GM21367 (cell line): ENCODE results near the gene PFKFB4.
"Not testable (repeated sequence)": the region's sequence is repeated elsewhere in the genome, so short reads cannot be mapped to it uniquely, and the experiment has no call there.

Experiments used
- ATAC-seq: cut with Tn5 transposase; IDR thresholded peaks from one replicate; pipeline ENCODE4 v1.9.1; 2021; ENCODE audit not compliant: unreplicated experiment

The PFKFB4 gene

GRCh38 chr3:48535578-48535977 lies 21.0 kb downstream of the PFKFB4 start:
- no peak for ATAC-seq

- no peak for ATAC-seq
These were observed 23.6 kb downstream of the PFKFB4 start for GRCh38 chr3:48532977-48533337.

GRCh38 chr3:48532271-48532976 lies 24.2 kb downstream of the PFKFB4 start:
- no peak for ATAC-seq

GRCh38 chr3:48530701-48531100 lies 25.9 kb downstream of the PFKFB4 start:
- not testable (repeated sequence) for ATAC-seq

- no peak for ATAC-seq
These were observed 27.8 kb downstream of the PFKFB4 start for GRCh38 chr3:48528754-48529153.

GRCh38 chr3:48528048-48528447 lies 28.6 kb downstream of the PFKFB4 start:
- ATAC-seq: no peak

- no peak for ATAC-seq
These were observed 31.6 kb downstream of the PFKFB4 start for GRCh38 chr3:48524970-48525369.

- ATAC-seq: no peak
These were observed 35.0 kb downstream of the PFKFB4 start for GRCh38 chr3:48521635-48522034.

GRCh38 chr3:48519277-48519643 lies 37.3 kb downstream of the PFKFB4 start:
- ATAC-seq: no peak

GRCh38 chr3:48518638-48519276 lies 37.8 kb downstream of the PFKFB4 start:
- no peak for ATAC-seq

- no peak for ATAC-seq
These were observed 38.5 kb downstream of the PFKFB4 start for GRCh38 chr3:48518069-48518468.

GRCh38 chr3:48516571-48516970 lies 40.0 kb downstream of the PFKFB4 start:
- ATAC-seq: no peak

- ATAC-seq: no peak
These were observed 42.0 kb downstream of the PFKFB4 start for GRCh38 chr3:48514431-48515227.

- ATAC-seq: no peak
These were observed 45.1 kb downstream of the PFKFB4 start for GRCh38 chr3:48511551-48511950.

- no peak for ATAC-seq
These were observed 49.1 kb downstream of the PFKFB4 start for GRCh38 chr3:48507256-48508061.

- no peak for ATAC-seq
These were observed 50.6 kb downstream of the PFKFB4 start for GRCh38 chr3:48505968-48506504.

- ATAC-seq: no peak
These were observed 51.5 kb downstream of the PFKFB4 start for GRCh38 chr3:48505146-48505545.

- no peak for ATAC-seq
These were observed 52.3 kb downstream of the PFKFB4 start, which contains the start of gene SHISA5 for GRCh38 chr3:48504051-48504946. TSS of gene SHISA5 (minus strand) at chr3:48504174. CDS start at chr3:48504094, 80 bp downstream.

- ATAC-seq: no peak
These were observed 53.1 kb downstream of the PFKFB4 start for GRCh38 chr3:48503401-48504050.
